H1 (cell line): ENCODE results near the gene HOOK1. TPM values are rescaled to one million over a fixed set of nuclear protein-coding genes. Genes with fewer than 3 reads are reported as not detected.

Experiments used
- BRCA1 ChIP-seq: IDR thresholded peaks from 2 replicates; pipeline ENCODE4 v1.6.1; 2012; ENCODE audit warnings: low read depth, low read length, improper control_type of control experiment
- CTBP2 ChIP-seq: IDR thresholded peaks from 2 replicates; pipeline ENCODE4 v1.7.0; 2011; ENCODE audit warnings: borderline replicate concordance, mild to moderate bottlenecking, moderate library complexity, mixed read lengths, low read length; ENCODE audit not compliant: insufficient read depth, insufficient read length
- TBP ChIP-seq: IDR thresholded peaks from 2 replicates; pipeline ENCODE4 v1.6.1; 2011; ENCODE audit warnings: low read depth, low read length, improper control_type of control experiment
- polyA plus RNA-seq, 7 experiments: library from polyadenylated mRNA; depleted of rRNA in 3 of 7; stranded (reverse) in 5 of 7; unstranded in 2 of 7; fragments of >200 nt in 5 of 7; fragments of 200-250 nt in 2 of 7; gene quantifications; 1 replicate in 5 of 7; 2 replicates in 1 of 7; 4 replicates in 1 of 7; pipeline versions ENCODE4 v1.2.1 to v1.2.3, GENCODE V29; 2011 to 2013; ENCODE audit warnings: missing spikeins in 2 of 7, mixed read lengths in 2 of 7
- total RNA-seq: library from RNA; stranded (reverse); fragmentation: NEBNext Ultra II Directional; extraction: Animal tissue kit (Norgen Biotek cat#: 25700); gene quantifications from 2 replicates; pipeline ENCODE4 v1.2.1, GENCODE V29; 2021

Gene HOOK1
- total and polyA plus RNA-seq, 2 of the 8 experiments (the other 6 are each of a cell fraction or from before 2014, with no cell fraction given) = 5.6 to 34.5 TPM

DNA sequence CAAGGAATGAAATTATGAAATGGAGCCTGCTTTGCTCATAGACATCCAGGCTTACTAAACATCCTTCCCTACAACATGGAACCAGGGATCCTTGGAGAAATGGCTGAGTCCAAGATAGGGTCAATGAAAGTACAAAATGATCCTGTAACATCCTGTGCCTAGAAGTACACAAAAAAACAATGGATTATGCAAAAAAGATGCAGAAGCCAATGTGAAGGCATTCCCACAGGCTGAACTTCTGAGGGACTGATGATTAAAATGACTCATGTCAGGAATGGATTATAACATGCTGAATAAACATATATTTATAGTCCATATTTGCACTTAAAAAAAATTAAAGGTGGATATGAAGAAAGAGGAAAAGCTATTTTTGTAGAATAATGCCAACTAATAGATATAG, 10.4 kb upstream of the HOOK1 start (continued):
- TF ChIP-seq CTBP2 (no peak), BRCA1 (no peak), TBP (no peak)
